IMR-90 (cell line): Measurements from ENCODE around the gene STX8. TPM values are rescaled to one million over a fixed set of nuclear protein-coding genes. Genes with fewer than 3 reads are reported as not detected.

ENCODE experiments used
- ATAC-seq: fragments of 200-7000 bp; cut with Tn5 transposase; 2 replicates; pipeline ENCODE4 v1.9.1; 2020; ENCODE audit warnings: low read depth, mild to moderate bottlenecking, moderate library complexity
- BruUV-seq: library from RNA; stranded (reverse); fragments of 400-500 nt; replicated peaks from 2 replicates; lab custom pipeline; 2021; lab: Mats Ljungman, UMichigan
- CTCF ChIA-PET: fragments of 300-600 bp; formaldehyde crosslinking; extraction: SDS; loops from one replicate; lab custom pipeline; 2021; ENCODE audit warnings: antibody characterized with exemption; lab: Yijun Ruan, JAX
- POLR2A ChIA-PET: fragments of 300-600 bp; sonication (Branson Sonifier 250); formaldehyde crosslinking; loops from one replicate; lab custom pipeline; 2022; ENCODE audit warnings: antibody characterized with exemption; ENCODE audit not compliant: unreplicated experiment; lab: Charles Lee
- DNase-seq: peaks from one replicate; pipeline ENCODE4 v3.0.0; 2013
- H2AFZ ChIP-seq: replicated peaks from 2 replicates; pipeline ENCODE3; 2013; ENCODE audit warnings: low read length, mild to moderate bottlenecking; ENCODE audit not compliant: poor library complexity
- H2AK5ac ChIP-seq: 2 replicates; pipeline ENCODE4 v1.6.1; 2013; ENCODE audit warnings: low read depth, low read length, inconsistent platforms
- H2AK9ac ChIP-seq: replicated peaks from 2 replicates; pipeline ENCODE3; 2013; ENCODE audit warnings: mild to moderate bottlenecking, low read depth, low read length, moderate library complexity; ENCODE audit not compliant: poor library complexity
- H2BK120ac ChIP-seq: 2 replicates; pipeline ENCODE4 v1.6.1; 2013; ENCODE audit warnings: low read depth, low read length, inconsistent platforms
- H2BK15ac ChIP-seq: 3 replicates; pipeline ENCODE4 v1.6.1; 2013; ENCODE audit warnings: low read depth, low read length, inconsistent platforms
- H2BK20ac ChIP-seq: 2 replicates; pipeline ENCODE4 v1.6.1; 2013; ENCODE audit warnings: low read depth, mild to moderate bottlenecking, inconsistent platforms, low read length, moderate library complexity
- H2BK5ac ChIP-seq: 2 replicates; pipeline ENCODE4 v1.6.1; 2013; ENCODE audit warnings: mild to moderate bottlenecking, low read depth, low read length, inconsistent platforms; ENCODE audit not compliant: poor library complexity, severe bottlenecking
- H3K14ac ChIP-seq: replicated peaks from 2 replicates; pipeline ENCODE4 v1.6.1; 2013; ENCODE audit warnings: low read depth, low read length, inconsistent platforms
- H3K18ac ChIP-seq: 2 replicates; pipeline ENCODE4 v1.6.1; 2013; ENCODE audit warnings: low read depth, low read length, control low read depth
- H3K23ac ChIP-seq: 2 replicates; pipeline ENCODE4 v1.6.1; 2013; ENCODE audit warnings: low read depth, low read length, inconsistent platforms
- H3K27ac ChIP-seq: 2 replicates; pipeline ENCODE4 v1.5.1; 2013; ENCODE audit warnings: mild to moderate bottlenecking, control low read depth, low read length; ENCODE audit not compliant: insufficient read depth
- H3K27me3 ChIP-seq: 2 replicates; pipeline ENCODE4 v1.6.1; 2013; ENCODE audit warnings: low read length; ENCODE audit not compliant: control insufficient read depth, insufficient read depth
- H3K36me3 ChIP-seq: 2 replicates; pipeline ENCODE4 v1.6.1; 2013; ENCODE audit warnings: low read length, mixed read lengths; ENCODE audit not compliant: control insufficient read depth, insufficient read depth
- H3K4ac ChIP-seq: 2 replicates; pipeline ENCODE4 v1.6.1; 2013; ENCODE audit warnings: low read depth, low read length, inconsistent platforms
- H3K4me1 ChIP-seq: 2 replicates; pipeline ENCODE4 v1.6.1; 2013; ENCODE audit warnings: low read length, mixed read lengths; ENCODE audit not compliant: control insufficient read depth, insufficient read depth
- H3K4me2 ChIP-seq: 2 replicates; pipeline ENCODE4 v1.6.1; 2013; ENCODE audit warnings: low read depth, mild to moderate bottlenecking, control low read depth, low read length, moderate library complexity
- H3K4me3 ChIP-seq: 2 replicates; pipeline ENCODE4 v1.5.1; 2013; ENCODE audit warnings: low read depth, mild to moderate bottlenecking, control low read depth, low read length, moderate library complexity; ENCODE audit not compliant: insufficient read depth
- H3K56ac ChIP-seq: 2 replicates; pipeline ENCODE4 v1.6.1; 2013; ENCODE audit warnings: low read length, inconsistent platforms; ENCODE audit not compliant: insufficient read depth; ENCODE audit errors: extremely low read depth
- H3K79me1 ChIP-seq, 2 experiments: 2 replicates each; pipeline ENCODE4 v1.6.1; 2013; ENCODE audit warnings: low read length in 2 of 2, inconsistent platforms in 1 of 2, low read depth in 1 of 2
- H3K9ac ChIP-seq: 2 replicates; pipeline ENCODE4 v1.6.1; 2013; ENCODE audit warnings: low read depth, low read length, control low read depth
- H3K9me1 ChIP-seq: 2 replicates; pipeline ENCODE4 v1.6.1; 2013; ENCODE audit warnings: low read length, inconsistent platforms; ENCODE audit not compliant: insufficient read depth
- H3K9me3 ChIP-seq: 2 replicates; pipeline ENCODE4 v1.6.1; 2013; ENCODE audit warnings: low read length; ENCODE audit not compliant: control insufficient read depth, insufficient read depth
- H4K20me1 ChIP-seq: 2 replicates; pipeline ENCODE4 v1.6.1; 2013; ENCODE audit warnings: low read length, inconsistent platforms; ENCODE audit not compliant: insufficient read depth
- H4K5ac ChIP-seq: 2 replicates; pipeline ENCODE4 v1.6.1; 2013; ENCODE audit warnings: mild to moderate bottlenecking, low read depth, low read length, control low read depth
- H4K8ac ChIP-seq, 2 experiments: 2 replicates each; pipeline ENCODE4 v1.6.1; 2013; ENCODE audit warnings: low read depth in 2 of 2, low read length in 2 of 2, control low read depth in 1 of 2, inconsistent platforms in 1 of 2
- H4K91ac ChIP-seq: 2 replicates; pipeline ENCODE4 v1.6.1; 2013; ENCODE audit warnings: low read depth, low read length, inconsistent platforms; ENCODE audit not compliant: insufficient read depth
- BHLHE40 ChIP-seq: fragments of 150-350 bp; IDR thresholded peaks from 2 replicates; pipeline ENCODE4 v1.6.1; 2016; ENCODE audit warnings: mild to moderate bottlenecking, low read depth, low read length
- CEBPB ChIP-seq: IDR thresholded peaks from 2 replicates; pipeline ENCODE4 v1.6.1; 2012; ENCODE audit warnings: low read depth, low read length, improper control_type of control experiment
- CHD1 ChIP-seq: IDR thresholded peaks from 2 replicates; pipeline ENCODE4 v1.6.1; 2012; ENCODE audit warnings: low read depth, low read length, improper control_type of control experiment
- CTCF ChIP-seq: conservative IDR thresholded peaks from 2 replicates; pipeline ENCODE4 v1.5.1; 2012; ENCODE audit warnings: mild to moderate bottlenecking, low read depth, low read length, improper control_type of control experiment
- ELK1 ChIP-seq: fragments of 150-350 bp; IDR thresholded peaks from 2 replicates; pipeline ENCODE4 v1.6.1; 2016; ENCODE audit warnings: low read depth, mild to moderate bottlenecking, low read length, moderate library complexity, borderline replicate concordance
- FOS ChIP-seq: fragments of 150-350 bp; IDR thresholded peaks from 2 replicates; pipeline ENCODE4 v1.6.1; 2016; ENCODE audit warnings: low read depth, low read length
- MAFK ChIP-seq: IDR thresholded peaks from 2 replicates; pipeline ENCODE4 v1.6.1; 2012; ENCODE audit warnings: low read depth, low read length, improper control_type of control experiment
- MAZ ChIP-seq: IDR thresholded peaks from 2 replicates; pipeline ENCODE4 v1.6.1; 2012; ENCODE audit warnings: low read depth, mild to moderate bottlenecking, low read length, improper control_type of control experiment, moderate library complexity, borderline replicate concordance
- MXI1 ChIP-seq: IDR thresholded peaks from 2 replicates; pipeline ENCODE4 v1.6.1; 2012; ENCODE audit warnings: low read depth, mild to moderate bottlenecking, low read length, moderate library complexity, borderline replicate concordance
- NFE2L2 ChIP-seq: fragments of 150-350 bp; IDR thresholded peaks from 2 replicates; pipeline ENCODE4 v1.6.1; 2016; ENCODE audit warnings: low read depth, mild to moderate bottlenecking, low read length
- POLR2A ChIP-seq: IDR thresholded peaks from 2 replicates; pipeline ENCODE4 v1.6.1; 2012; ENCODE audit warnings: mild to moderate bottlenecking, low read depth, low read length
- RAD21 ChIP-seq: IDR thresholded peaks from 2 replicates; pipeline ENCODE4 v1.6.1; 2012; ENCODE audit warnings: low read length, improper control_type of control experiment
- RCOR1 ChIP-seq: IDR thresholded peaks from 2 replicates; pipeline ENCODE4 v1.6.1; 2012; ENCODE audit warnings: mild to moderate bottlenecking, low read length, improper control_type of control experiment; ENCODE audit not compliant: insufficient replicate concordance
- RFX5 ChIP-seq: IDR thresholded peaks from 2 replicates; pipeline ENCODE4 v1.8.0; 2012; ENCODE audit warnings: low read depth, mild to moderate bottlenecking, low read length, moderate library complexity
- SMC3 ChIP-seq: fragments of 150-350 bp; IDR thresholded peaks from 2 replicates; pipeline ENCODE4 v1.6.1; 2016; ENCODE audit warnings: low read depth, mild to moderate bottlenecking, antibody characterized with exemption, low read length, moderate library complexity
- USF2 ChIP-seq: fragments of 150-350 bp; IDR thresholded peaks from 2 replicates; pipeline ENCODE4 v1.6.1; 2017; ENCODE audit warnings: mild to moderate bottlenecking, antibody characterized with exemption, low read length, low read depth
- WGBS, 2 experiments: methylation state at CpG; one replicate each; pipeline versions ENCODE4 v1.1.5 to v1.1.7; 2013; ENCODE audit warnings: missing lambda C conversion rate in 2 of 2; ENCODE audit not compliant: insufficient read length in 1 of 2; ENCODE audit errors: extremely low coverage in 2 of 2; 5-methylcytosine and 5-hydroxymethylcytosine counted together
- dilution Hi-C: fragments of 300-500 bp; cut with HindIII; formaldehyde crosslinking; loops from one replicate; pipeline ENCODE4 v1.14.3; 2018; ENCODE audit warnings: low sequenced_read_pairs; ENCODE audit not compliant: unreplicated experiment
- in situ Hi-C: fragments of 300-500 bp; cut with MboI; formaldehyde crosslinking; loops from 3 replicates; pipeline ENCODE4 v1.14.3; 2019; ENCODE audit warnings: low sequenced_read_pairs, inconsistent platforms, mixed read lengths
- intact Hi-C: fragments of 100-400 bp; cut with micrococcal nuclease; formaldehyde crosslinking; loops from 2 replicates; pipeline ENCODE4 v1.10.0; 2022
- polyA plus RNA-seq, 3 experiments: library from polyadenylated mRNA; depleted of rRNA; stranded (reverse); fragments of >200 nt; gene quantifications; 2 replicates each; pipeline ENCODE4 v1.2.3, GENCODE V29; 2012; ENCODE audit warnings: low replicate concordance in 1 of 3
- total RNA-seq: library from RNA; depleted of rRNA; stranded (reverse); fragments of >200 nt; gene quantifications from 2 replicates; pipeline ENCODE4 v1.2.3, GENCODE V29; 2012

The STX8 gene
- total and polyA plus RNA-seq, 2 of the 4 experiments (the other 2 are of a cell fraction) = 26.5 to 47.0 TPM

- no peak overlapping the region for H2AK9ac ChIP-seq
- in situ Hi-C loops (no loop called here), intact Hi-C loops (no loop called here), dilution Hi-C loops (no loop called here)
- TF ChIP-seq CTCF = no peak
- TF ChIP-seq BHLHE40 = no peak
- no peak for TF ChIP-seq RAD21
- no peak for TF ChIP-seq POLR2A
- no peak for TF ChIP-seq USF2
- no peak for TF ChIP-seq MAFK
- no peak for TF ChIP-seq MAZ
- no peak for TF ChIP-seq CEBPB
- no peak for TF ChIP-seq ELK1
- TF ChIP-seq RCOR1 = no peak
- TF ChIP-seq FOS = no peak
- TF ChIP-seq NFE2L2 = no peak
- TF ChIP-seq MXI1 = no peak
- no peak for TF ChIP-seq CHD1
- TF ChIP-seq SMC3 = no peak
- no peak for TF ChIP-seq RFX5
- no peak for DNase-seq
- H3K4me2 ChIP-seq = no peak overlapping the region
- H2BK20ac ChIP-seq = no peak overlapping the region
- ATAC-seq = no peak
- H3K36me3 ChIP-seq = no peaks in the 10 kb centered on the region
- no peaks in the 10 kb centered on the region for H4K20me1 ChIP-seq
- ChIA-PET CTCF (no interaction called here), POLR2A (no interaction called here)
- BruUV-seq = no TSS peak
- no peak overlapping the region for H4K8ac ChIP-seq
- no peak overlapping the region for H3K4ac ChIP-seq
- H3K23ac ChIP-seq = no peak overlapping the region
- H3K79me1 ChIP-seq = no peaks in the 10 kb centered on the region
- H2BK5ac ChIP-seq = no peak overlapping the region
- no peak overlapping the region for H2BK120ac ChIP-seq
- no peak overlapping the region for H3K14ac ChIP-seq
- H3K4me1 ChIP-seq = no peaks in the 10 kb centered on the region
- H3K27me3 ChIP-seq = no peaks in the 10 kb centered on the region
- no peak overlapping the region for H3K9ac ChIP-seq
- no peaks in the 10 kb centered on the region for H3K9me3 ChIP-seq
- H3K27ac ChIP-seq = no peak overlapping the region
- no peak overlapping the region for H2BK15ac ChIP-seq
- H3K9me1 ChIP-seq = no peaks in the 10 kb centered on the region; the same call in 1 of the 2 replicates
- no peak overlapping the region for H4K91ac ChIP-seq
- H4K5ac ChIP-seq = no peak overlapping the region
- H2AFZ ChIP-seq = no peak overlapping the region
- WGBS, 2 experiments = no CpG with 5 or more reads among the region's 5 CpGs
- no peak overlapping the region for H2AK5ac ChIP-seq
- H3K56ac ChIP-seq = no peak overlapping the region
- H3K4me3 ChIP-seq = no peak overlapping the region
- no peak overlapping the region for H3K18ac ChIP-seq
Observed at GRCh38 chr17:9321890-9322289, 253.7 kb downstream of the STX8 start.
